A673 (cell line): Measurements from ENCODE around the gene DMD.

Experiments used
- CTCF ChIP-seq: fragments of 300-800, 200-600 bp; sonication (generic); conservative IDR thresholded peaks from 2 replicates; pipeline ENCODE4 v1.5.1; 2017; ENCODE audit warnings: low read depth, mild to moderate bottlenecking, antibody characterized with exemption, low read length, moderate library complexity, mixed read lengths
- EZH2 ChIP-seq: fragments of 200-600 bp; sonication (generic); IDR thresholded peaks from 2 replicates; pipeline ENCODE4 v1.6.1; 2017; ENCODE audit warnings: borderline replicate concordance, low read depth, mild to moderate bottlenecking, mixed read lengths, antibody characterized with exemption, low read length; ENCODE audit not compliant: poor library complexity, severe bottlenecking

DNA sequence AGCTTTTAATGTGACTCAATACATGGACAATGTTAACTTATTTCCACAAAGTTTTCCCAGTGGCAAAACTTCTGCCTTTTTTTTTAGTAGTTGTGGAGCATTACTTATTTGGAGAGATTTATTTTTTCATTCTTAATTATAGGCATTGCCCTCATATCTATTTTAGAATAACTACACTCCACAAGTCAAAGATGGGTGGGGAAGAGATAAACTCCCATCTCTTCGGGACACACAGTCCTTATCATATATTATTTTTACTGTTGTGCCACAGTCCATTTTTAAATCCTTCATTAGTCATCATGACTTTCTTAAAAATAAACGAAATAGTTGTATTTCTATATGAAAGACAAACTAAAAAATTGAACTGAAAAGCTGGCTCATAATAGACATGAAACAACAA is 1.2 kb downstream of the DMD start:
- TF ChIP-seq EZH2: no peak
- no peak for TF ChIP-seq CTCF
